Left colon (tissue), 2 donors: ENCODE results near the gene PIRT. TPM values are rescaled to one million over a fixed set of nuclear protein-coding genes. Genes with fewer than 3 reads are reported as not detected.
A peak's percentile ranks its signal among the peaks of the same experiment; 100 is the strongest.

Experiments
- ATAC-seq: fragments of 200-7000 bp; cut with Tn5 transposase; one replicate; pipeline ENCODE4 v1.9.1; 2020; ENCODE audit warnings: mild to moderate bottlenecking, moderate library complexity
- DNase-seq, 2 donors: peaks; one replicate each; pipeline ENCODE4 v3.0.0-alpha.2; 2020
- intact Hi-C, 2 donors: fragments of 100-400 bp; cut with DNase I in 1 of 2; cut with micrococcal nuclease in 1 of 2; formaldehyde crosslinking; loops; one replicate each; pipeline versions ENCODE4 v1.11.2 to v1.14.0; 2022; cut with DNase I, micrococcal nuclease
- total RNA-seq, 2 donors: library from RNA; stranded (reverse); fragmentation: NEBNext Ultra II Directional; extraction: Animal tissue kit (Norgen Biotek cat#: 25700); gene quantifications; one replicate each; pipeline ENCODE4 v1.2.1, GENCODE V29; 2021
- donor health status: DM: no; HTN: no; CAD: no.
- donor health status: DM: yes; HTN: yes; CAD: no.

The PIRT gene
- total RNA-seq, 2 donors from 2014 or later, result 0.58 to 1.1 TPM

DNA sequence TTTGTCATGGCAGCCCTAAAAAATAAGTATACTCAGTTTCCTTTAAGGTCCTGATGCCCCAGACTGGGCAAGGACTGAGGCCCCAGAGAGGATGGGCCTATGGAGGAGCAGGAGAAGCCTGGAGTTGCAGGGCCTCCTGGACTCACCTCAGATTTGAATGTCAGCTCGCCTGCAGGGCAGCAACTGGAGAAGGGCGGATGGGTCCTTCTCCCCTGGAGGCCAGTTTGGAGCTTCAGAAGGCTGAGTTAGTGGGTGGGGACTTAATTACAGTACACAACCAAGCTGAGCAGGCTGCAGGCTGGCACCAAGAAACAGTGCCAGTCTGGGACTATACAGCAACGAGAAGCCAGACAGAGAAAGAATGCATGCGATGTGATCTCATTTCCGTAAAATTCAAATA, 6.2 kb downstream of the PIRT start:
- DNase-seq (no peak), ATAC-seq (no peak)
- intact Hi-C loops, result no loop called here

DNA sequence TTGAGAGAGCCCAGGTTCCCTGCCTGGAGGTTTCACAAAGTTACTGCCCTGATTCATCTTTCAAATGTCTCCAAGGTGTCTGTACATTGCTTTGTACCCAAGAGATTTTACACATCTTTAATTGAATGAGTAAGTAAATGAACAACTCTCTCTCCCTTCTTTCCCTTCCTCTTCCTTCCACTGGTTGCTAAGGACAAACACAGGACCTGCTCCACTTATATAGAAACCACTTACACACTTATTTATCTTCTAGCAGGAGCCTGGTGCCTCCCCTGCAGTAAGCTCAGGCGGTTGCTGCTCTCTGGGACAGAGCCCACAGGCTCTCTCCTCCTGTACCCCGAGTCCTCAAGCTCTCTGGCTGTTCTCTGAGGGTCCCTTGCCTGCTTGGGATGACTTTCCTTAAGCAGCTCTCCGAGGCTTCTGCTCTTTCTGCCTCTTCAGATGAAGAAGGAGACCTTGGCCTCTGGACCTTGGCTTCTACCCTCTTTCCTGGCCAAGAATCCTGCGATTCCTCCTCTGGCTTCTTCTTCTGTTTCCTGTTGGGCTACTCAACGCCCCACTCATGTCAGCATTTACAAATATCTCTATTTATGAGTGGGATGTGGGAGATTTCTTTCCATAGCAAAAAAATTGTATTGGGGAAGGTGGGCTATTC, 9.9 kb downstream of the PIRT start:
- ATAC-seq (peak; percentile 53), DNase-seq (no peak)
- intact Hi-C loops, result no loop called here

DNA sequence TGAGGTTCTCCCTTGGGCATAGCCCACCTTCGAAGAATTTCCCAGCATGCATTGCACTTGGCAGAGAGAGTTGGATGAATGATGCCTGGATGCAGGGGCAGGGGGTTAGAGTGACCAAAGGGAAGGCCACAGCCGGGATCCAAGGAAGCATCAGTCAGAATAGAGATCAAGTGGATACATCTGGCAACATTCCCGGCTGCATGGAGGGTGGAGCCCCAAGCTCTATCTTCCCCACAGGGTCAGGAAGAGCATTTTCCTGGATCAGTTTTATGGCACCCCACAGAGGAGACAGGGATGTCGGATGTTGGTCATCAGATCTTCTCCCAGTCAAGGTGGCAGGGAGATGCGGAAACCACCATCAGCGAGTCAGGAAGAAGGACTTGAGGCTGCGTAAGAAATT, 13.0 kb downstream of the PIRT start:
- intact Hi-C loops, result no loop called here
- peak; percentile 53 for ATAC-seq
- DNase-seq, result peak in 1 of 2 donors; percentile 52

DNA sequence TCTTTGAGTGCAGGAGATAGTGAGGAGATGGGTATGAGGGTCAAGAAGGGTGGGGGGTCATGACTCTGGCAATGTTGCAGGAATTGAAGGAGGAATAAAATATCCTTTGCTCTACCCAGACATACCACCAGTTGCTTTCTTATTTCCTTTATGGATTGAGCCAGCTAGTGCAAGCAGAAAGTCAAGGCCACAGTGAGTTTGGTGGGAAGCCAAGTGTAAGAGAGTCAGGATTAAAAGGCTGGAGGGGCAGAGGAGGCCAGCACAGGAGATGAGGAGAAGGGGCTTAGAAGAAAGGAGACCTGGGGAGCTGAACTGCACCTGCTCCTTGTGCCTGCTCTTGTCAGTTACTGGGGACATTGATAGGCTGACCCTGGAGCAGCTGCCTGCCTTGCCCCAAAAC, 16.1 kb downstream of the PIRT start:
- ATAC-seq, result no peak
- DNase-seq, result no peak
- intact Hi-C loops, result no loop called here

DNA sequence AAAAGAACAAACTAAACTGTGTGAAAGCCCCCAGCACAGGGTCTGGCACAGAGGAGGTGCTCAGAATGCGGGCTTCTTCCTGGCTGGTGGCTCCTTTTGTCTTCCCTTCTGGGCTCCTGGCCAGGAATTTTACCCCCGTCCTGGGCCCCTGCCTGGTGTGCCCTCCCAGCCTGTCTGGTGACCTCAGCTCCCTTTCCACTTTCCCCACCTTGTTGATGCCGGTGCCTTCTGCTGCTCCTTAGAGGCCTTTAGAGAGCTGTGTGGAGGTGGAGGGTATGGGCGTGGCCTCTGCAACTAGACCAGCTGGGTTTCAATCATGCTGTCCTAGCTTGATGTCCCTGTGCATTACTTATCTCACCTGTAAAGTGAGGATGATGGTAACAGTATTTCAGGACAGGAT, 16.8 kb downstream of the PIRT start:
- intact Hi-C loops, result no loop called here
- ATAC-seq, result peak; percentile 72
- peak in 1 of 2 donors; percentile 44 for DNase-seq

DNA sequence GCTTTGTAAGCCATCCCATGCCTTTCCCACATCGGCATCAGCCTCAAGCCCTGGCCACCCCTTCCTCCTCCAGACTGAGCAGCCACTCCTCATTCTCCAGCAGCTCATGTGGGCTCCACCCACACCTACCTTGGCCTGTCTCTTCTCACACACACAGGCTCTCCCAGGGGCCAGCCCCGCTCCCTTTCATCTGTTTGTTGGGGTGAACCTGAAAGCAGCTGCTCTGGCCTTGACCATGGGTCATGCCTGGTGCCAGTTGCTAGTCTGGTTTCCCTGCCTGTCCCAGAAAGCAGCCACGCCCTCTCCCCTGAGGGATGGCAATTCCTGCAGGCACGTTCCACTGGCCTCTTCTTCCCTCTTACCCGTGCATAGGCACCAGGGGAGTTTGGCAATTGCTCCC, 22.6 kb downstream of the PIRT start:
- intact Hi-C loops, result no loop called here
- peak; percentile 70 for ATAC-seq
- peak; percentile 76 to 85 for DNase-seq

DNA sequence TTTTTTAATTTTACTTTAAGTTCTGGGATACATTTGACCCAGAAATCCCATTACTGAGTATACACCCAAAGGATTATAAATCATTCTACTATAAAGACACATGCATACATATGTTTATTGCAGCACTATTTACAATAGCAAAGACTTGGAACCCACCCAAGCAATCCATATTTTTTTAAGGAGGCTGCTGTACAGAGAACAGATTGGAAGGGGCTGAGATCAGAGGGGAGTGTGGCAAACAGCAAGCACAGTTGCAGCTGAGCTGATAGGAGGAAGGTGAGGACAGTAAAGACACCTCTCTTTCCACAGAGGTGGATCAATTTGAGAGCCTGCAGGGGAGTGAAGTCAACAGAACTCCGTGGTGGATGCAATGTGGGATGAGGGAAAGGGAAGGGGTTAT, 23.8 kb downstream of the PIRT start:
- ATAC-seq (peak; percentile 68), DNase-seq (peak in 1 of 2 donors; percentile 52)
- intact Hi-C loops, result no loop called here

DNA sequence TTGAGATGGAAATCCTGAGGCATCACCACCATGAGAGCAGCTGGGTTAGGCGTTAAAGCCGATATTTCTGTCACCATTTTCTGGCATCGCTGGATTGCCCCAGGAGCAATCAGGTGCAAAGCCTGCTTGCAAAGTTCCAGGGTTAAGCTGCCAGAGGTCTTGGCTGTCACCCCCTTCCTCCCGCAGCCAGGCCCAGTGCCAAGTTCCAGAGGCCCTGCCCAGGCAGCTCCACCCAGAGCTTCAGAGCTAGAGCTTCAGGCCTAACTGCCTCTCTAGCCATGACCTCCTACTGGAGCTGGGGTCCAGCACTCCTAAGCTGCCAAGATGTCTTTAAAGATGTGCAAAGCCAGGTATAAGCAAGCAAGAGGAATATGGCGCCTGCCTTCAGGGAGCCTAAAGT, 25.2 kb downstream of the PIRT start:
- ATAC-seq, result peak; percentile 79
- peak; percentile 84 to 88 for DNase-seq
- intact Hi-C loops, result no loop called here

DNA sequence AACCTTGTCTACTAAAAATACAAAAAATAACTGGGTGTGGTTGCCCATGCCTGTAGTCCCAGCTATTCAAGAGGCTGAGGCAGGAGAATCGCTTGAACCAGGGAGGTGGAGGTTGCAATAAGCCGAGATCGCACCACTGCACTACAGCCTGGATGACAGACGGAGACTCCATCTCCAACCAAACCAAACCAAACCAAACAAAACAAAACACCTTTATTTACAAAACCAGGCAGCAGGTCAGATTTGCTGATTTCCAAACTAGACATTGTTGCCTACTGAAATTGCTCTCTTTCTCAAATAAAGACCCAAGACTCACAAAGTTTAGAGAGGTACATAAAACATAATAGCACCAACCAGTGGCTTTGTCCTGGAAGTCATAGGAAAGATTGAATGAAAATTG, 28.3 kb downstream of the PIRT start:
- ATAC-seq, result no peak
- intact Hi-C loops, result no loop called here
- DNase-seq, result no peak

DNA sequence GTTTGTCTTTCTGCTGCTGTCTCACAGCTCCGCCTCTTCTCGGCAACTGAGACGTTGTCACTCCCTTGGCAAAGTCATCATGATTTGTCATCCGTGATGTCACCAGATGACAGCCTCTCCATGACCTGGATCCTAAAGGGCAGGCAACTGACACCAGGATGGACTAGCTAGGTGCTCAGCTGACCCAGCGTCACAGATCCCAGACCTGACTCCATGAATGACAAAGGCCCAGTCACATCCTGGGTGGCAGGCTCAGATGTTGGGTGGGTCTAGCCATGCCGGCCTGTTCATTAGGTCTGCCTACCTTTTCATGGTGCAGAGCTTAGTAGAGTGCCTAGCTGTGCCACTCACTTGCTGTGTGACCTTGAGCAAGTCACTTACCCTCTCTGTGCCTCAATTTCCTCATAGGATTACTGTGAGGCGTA, 30.2 kb downstream of the PIRT start:
- ATAC-seq (no peak), DNase-seq (peak in 1 of 2 donors; percentile 55)
- intact Hi-C loops, result no loop called here

DNA sequence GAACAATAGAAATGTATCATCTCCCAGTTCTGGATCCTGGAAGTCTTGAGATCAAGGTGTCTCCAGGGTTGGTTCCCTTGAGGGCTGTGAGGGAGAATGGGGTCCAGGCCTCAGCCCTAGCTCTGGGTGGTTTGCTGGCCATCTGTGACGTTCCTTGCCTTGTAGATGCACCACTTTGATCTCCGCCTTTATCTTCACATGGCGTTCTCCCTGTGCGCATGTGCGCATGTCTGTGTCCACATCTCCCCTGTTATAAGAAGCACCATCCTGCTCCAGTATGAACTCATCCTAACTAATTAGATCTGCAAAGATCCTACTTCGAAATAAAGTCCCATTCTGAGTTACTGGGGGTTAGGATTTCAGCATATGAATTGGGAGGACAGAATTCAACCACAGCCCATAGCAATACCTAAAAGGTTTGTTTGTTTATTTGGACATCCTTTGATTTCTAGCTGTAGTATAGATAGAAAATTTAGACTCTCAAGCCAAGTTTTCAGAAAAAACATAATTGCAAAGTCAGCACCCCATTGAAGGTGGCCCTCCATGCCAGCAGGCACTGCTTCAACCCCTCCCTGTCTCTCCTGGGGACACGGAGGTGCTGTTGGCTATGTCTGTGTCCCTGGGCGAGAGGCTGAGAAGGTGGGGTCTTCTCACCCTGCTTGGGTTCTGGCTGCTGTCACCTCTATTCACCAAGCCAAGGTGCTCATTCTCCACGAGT, 31.2 kb downstream of the PIRT start:
- no peak for ATAC-seq
- intact Hi-C loops, result no loop called here

DNA sequence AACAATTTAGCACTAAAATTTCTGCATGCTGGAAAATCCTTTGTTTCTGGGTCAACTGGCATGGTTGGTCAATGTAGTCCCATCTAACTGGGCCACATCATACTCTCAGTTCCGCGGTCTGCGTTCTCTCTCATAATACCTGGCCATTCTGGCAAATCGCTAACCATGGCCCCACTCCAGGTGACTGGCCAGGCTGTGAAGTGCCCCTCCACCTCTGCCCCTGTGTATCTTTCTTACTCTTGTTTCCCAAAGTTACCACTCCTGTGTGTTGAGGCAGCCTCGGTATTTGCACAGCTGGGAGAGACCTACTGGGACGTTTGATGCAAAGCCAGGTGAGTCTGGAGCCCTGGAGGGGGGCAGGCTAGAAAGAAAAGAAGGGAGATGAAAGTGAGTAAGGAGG, 32.0 kb downstream of the PIRT start:
- ATAC-seq (no peak), DNase-seq (peak in 1 of 2 donors; percentile 21)
- intact Hi-C loops, result no loop called here

More for the DNA sequence above, 31.2 kb downstream of the PIRT start:
- no peak for DNase-seq

DNA sequence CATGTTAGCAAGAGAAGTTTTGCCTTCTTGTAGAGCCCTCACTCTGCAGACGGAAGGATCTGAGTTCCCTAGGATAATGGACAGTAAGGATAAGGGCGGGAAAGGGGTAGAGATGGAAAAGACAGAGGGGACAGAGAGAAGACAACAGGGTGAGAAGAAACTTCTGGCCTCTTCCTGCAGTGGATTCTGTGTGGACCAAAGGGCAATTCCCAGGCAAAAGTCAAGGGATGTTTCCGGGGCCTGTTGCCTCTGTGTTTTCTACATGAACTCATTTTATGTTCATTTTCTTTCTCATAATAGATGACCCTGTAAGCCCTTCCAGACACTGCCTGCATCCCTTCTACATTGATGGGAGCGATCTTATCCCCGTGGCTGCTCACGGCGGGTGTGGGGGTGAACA, 33.3 kb downstream of the PIRT start:
- DNase-seq, result no peak

DNA sequence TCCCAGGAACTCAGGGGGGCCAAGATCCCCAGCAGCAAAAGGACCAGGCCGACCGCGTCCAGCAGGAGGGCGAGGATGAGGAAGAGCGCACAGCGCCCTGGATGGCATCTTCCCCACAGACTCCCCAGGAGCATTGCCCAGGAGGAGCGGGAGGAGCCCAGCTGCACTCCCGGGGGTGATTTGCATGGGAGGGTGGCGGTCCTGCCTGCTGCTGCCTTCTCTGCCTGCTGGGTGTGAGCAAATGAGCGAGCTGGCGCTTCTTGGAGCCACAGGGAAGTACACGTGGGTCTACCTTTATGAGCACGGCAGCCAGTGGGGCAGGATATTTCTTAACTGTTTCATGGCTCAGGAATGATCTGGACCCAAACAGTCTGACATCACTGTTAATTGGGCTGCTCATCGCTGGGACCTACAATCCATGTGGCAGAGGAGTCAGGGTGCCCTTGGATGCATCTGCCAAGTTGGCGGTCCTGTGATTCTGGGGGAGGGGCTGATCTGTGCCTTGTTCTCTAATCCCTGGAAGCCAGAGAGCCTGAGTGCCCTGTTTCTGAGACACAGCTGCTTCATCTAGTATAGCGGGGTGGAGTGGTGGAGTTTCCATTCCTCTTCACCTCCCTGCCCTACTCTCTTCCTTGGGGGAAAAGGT, 33.9 kb downstream of the PIRT start, which contains the start of gene TMEM238L:
Gene TMEM238L (minus strand): TSS at position 270 of the 646 bp plus-strand sequence. CDS start 136 bp downstream, at position 134.
- intact Hi-C loops, result no loop called here
- peak; percentile 66 for ATAC-seq
- DNase-seq, result peak; percentile 87 to 92

More for the DNA sequence above, 33.3 kb downstream of the PIRT start:
- intact Hi-C loops, result no loop called here
- ATAC-seq, result no peak

DNA sequence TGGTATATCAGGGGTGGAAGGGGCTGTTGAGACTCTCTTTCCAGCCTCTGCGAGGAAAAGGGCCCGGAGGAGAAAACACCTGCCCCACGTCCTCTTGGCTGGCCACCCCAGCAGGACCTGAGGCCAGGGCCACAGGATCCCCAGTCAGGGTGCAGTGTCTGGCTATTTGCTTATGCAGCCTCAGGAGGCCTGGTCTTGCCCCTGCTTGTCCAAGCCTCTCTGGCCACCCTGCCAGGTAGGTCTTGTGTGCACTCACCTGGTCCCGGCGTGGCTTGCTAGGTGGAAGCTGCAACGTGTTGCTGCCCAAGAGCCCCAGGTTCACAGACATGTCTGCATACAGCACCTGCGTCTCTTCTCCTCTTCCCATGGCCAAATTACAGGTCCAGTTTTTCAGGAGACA, 34.5 kb downstream of the PIRT start:
- DNase-seq, result no peak
- intact Hi-C loops, result no loop called here
- ATAC-seq, result peak; percentile 1

DNA sequence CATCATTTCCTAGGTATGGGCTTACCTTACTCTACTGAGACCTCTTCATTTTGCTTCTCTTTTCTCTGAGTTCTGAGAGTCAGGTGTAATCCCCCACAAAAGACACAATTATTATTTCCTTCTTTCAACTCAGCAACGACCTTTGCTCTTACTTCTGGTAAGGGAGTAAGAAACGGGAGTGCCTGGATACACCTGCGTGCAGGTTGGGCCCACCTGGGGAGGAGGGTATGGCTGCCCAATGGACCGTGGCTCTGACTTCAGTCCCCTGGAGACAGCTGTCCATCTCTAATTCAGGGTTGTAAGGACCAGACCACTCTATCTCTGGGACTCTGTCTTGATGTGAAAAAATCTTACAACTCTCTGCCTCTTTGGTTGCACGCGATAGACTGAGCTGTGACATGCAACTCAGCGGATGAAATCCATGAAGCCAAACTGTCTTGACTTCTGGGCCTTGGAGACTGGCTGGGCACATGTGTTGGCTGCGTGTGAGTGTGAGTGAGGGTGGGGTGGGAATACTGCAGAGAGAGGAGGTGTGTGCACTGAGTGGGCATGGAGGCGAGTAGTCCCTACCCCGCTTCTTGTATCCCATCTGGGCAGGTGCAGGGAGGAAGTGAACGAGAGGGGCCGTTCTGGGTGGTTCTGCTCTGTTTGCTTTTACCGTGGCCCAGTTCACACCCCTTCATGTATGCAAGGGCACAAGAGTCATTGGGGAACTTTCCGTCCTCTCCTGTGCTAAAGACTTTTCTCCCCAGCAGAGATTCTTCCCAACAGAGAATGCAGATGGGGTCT, 35.2 kb downstream of the PIRT start:
- intact Hi-C loops, result no loop called here
- ATAC-seq, result peak; percentile 52
- peak; percentile 67 to 72 for DNase-seq

DNA sequence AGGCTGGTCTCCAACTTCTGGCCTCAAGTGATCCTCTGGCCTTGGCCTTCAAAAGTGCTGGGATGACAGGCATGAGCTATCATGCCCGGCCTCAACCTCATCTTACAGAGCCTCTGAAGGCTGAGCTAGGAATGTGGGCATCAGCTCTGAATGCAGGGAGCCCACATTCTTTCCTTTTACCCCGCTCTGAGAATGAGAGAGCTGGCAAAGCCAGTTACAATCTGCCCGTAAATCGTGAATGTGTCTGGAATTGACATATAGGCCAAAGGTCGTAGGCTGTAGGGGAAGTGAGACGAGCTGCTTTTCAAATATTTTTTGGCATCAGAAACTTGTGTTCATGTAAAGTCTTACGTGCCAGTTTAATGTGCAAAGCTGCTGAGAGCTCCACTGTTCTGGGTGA, 38.5 kb downstream of the PIRT start:
- intact Hi-C loops, result no loop called here
- DNase-seq (no peak), ATAC-seq (peak; percentile 9)

DNA sequence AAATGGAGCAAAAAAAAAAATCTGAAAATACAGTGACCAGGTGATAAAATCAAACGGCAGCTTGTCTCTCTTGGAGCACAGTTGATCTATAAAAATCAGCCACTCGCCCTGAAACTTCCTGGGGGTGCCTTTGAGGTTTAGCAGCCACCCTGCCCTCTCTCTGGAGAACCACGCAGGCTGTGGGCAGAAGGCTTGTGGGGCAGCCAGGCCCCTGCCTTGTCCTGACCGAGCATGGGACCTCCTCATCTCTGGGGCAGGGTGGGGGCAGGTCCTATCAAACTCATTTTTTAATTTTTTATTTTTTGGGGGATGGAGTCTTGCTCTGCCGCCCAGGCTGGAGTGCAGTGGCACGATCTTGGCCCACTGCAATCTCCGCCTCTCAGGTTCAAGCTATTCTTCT, 39.0 kb downstream of the PIRT start:
- ATAC-seq (no peak), DNase-seq (no peak)
- intact Hi-C loops, result no loop called here

DNA sequence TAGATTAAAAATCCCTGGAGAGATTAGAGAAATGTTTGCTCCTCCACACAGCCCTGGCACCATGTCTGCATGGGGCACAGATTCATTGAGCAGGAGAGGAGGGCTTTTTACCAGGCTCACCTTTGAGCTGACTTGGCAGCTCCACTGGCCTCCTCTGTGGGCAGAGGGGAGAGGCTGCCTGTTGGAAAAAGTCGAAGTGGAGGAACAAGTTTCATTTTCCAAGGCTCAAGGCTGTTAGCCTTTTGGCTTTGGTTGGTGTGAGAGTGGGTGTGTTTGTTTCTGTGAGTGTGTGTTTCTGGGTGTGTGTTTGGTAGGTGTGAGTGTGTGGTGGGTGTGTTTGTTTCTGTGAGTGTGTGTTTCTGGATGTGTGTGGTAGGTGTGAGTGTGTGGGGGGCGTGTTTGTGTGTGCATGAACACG, 39.5 kb downstream of the PIRT start:
- DNase-seq (no peak), ATAC-seq (peak; percentile 30)
- intact Hi-C loops, result no loop called here
